ENCODE results near the gene MAGED2.
"Not testable (repeated sequence)": the region's sequence is repeated elsewhere in the genome, so short reads cannot be mapped to it uniquely, and the experiment has no call there.

DNA sequence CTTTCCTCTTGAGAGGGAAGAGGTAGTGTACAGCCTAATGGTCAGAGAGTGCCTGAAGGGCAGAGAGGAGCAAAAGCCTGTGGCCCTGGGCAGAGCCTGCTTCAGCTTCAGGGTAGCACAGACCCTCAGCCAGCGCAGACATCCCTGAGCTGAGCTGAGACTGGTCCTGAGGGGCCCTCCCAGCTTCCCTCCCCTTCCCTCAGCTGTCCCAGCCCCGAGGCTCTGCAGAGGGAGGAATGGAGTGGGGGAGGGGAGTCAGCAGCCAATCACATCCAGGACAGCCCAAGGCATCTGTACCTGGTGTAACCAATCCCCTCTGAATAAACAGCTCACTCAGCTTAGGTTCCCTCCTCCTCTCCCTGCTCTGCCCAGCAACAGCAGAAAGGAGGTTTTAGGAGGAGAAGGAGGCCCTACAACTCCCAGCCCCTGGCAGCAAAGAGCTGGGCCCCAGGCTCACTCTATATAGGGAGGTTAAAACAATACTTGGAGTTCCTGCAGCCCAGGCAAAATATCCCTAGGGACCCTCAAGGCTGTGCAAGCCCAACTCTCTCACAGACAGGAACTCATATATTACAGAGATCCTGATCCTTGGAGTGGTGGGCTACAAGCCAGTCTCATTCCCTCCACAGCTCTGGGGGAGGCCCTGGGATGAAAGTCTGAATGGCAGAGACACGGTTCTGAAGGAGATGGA is 33.8 kb downstream of the MAGED2 start:
- TF ChIP-seq, protein P1, sequence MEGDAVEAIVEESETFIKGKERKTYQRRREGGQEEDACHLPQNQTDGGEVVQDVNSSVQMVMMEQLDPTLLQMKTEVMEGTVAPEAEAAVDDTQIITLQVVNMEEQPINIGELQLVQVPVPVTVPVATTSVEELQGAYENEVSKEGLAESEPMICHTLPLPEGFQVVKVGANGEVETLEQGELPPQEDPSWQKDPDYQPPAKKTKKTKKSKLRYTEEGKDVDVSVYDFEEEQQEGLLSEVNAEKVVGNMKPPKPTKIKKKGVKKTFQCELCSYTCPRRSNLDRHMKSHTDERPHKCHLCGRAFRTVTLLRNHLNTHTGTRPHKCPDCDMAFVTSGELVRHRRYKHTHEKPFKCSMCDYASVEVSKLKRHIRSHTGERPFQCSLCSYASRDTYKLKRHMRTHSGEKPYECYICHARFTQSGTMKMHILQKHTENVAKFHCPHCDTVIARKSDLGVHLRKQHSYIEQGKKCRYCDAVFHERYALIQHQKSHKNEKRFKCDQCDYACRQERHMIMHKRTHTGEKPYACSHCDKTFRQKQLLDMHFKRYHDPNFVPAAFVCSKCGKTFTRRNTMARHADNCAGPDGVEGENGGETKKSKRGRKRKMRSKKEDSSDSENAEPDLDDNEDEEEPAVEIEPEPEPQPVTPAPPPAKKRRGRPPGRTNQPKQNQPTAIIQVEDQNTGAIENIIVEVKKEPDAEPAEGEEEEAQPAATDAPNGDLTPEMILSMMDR (conservative IDR thresholded peaks at IDR 0.05; ENCODE audit: low read depth, low read length), result not testable (repeated sequence)
- not testable (repeated sequence) for TF ChIP-seq EZH2 (IDR thresholded peaks at IDR 0.05; ENCODE audit: borderline replicate concordance, low read depth, low read length, poor library complexity, severe bottlenecking)
